Skeletal muscle tissue (tissue), 4 donors: ENCODE measurements around the gene TAS2R8. TPM values are rescaled to one million over a fixed set of nuclear protein-coding genes. Genes with fewer than 3 reads are reported as not detected.
"Not testable (repeated sequence)": the region's sequence is repeated elsewhere in the genome, so short reads cannot be mapped to it uniquely, and the experiment has no call there.

Experiments used
- H3K27ac ChIP-seq: one replicate; pipeline ENCODE4 v1.7.0; 2013; ENCODE audit warnings: mild to moderate bottlenecking, low read depth, low read length, inconsistent platforms
- H3K27me3 ChIP-seq, 3 donors: one replicate each; pipeline ENCODE4 v1.7.0; 2013; ENCODE audit warnings: low read length in 3 of 3; ENCODE audit not compliant: control insufficient read depth in 3 of 3, insufficient read depth in 3 of 3
- H3K36me3 ChIP-seq, 3 donors: one replicate each; pipeline ENCODE4 v1.7.0; 2013; ENCODE audit warnings: low read length in 3 of 3; ENCODE audit not compliant: control insufficient read depth in 3 of 3, insufficient read depth in 3 of 3
- H3K4me1 ChIP-seq, 3 donors: one replicate each; pipeline ENCODE4 v1.7.0; 2013; ENCODE audit warnings: low read length in 3 of 3, mild to moderate bottlenecking in 3 of 3; ENCODE audit not compliant: control insufficient read depth in 3 of 3, insufficient read depth in 3 of 3
- H3K4me3 ChIP-seq, 3 donors: one replicate each; pipeline ENCODE4 v1.7.0; 2013; ENCODE audit warnings: low read length in 3 of 3
- H3K9ac ChIP-seq, 3 donors: one replicate each; pipeline ENCODE4 v1.7.0; 2013; ENCODE audit warnings: low read length in 3 of 3, mild to moderate bottlenecking in 3 of 3, moderate library complexity in 2 of 3, low read depth in 1 of 3
- H3K9me3 ChIP-seq, 3 donors: one replicate each; pipeline ENCODE4 v1.7.0; 2013; ENCODE audit warnings: low read length in 3 of 3; ENCODE audit not compliant: control insufficient read depth in 3 of 3
- total RNA-seq: library from RNA; depleted of rRNA; stranded (reverse); fragments of >200 nt; gene quantifications from one replicate; pipeline ENCODE4 v1.2.3, GENCODE V29; 2014
- donor health status: Osteomylitis.

Gene TAS2R8
- total RNA-seq, 1 donor from 2014 or later = not detected

GRCh38 chr12:10824957-10825356 is 17.9 kb upstream of the TAS2R8 start:
- Histone ChIP-seq H3K9ac (no peak overlapping the region), H3K36me3 (no peaks in the 10 kb centered on the region), H3K9me3 (no peaks in the 10 kb centered on the region), H3K4me1 (no peaks in the 10 kb centered on the region), H3K27ac (no peak overlapping the region), H3K4me3 (no peak overlapping the region), H3K27me3 (no peaks in the 10 kb centered on the region)

GRCh38 chr12:10811883-10812536 is 4.9 kb upstream of the TAS2R8 start:
- no peaks in the 10 kb centered on the region for H3K36me3 ChIP-seq
- no peak overlapping the region for H3K9ac ChIP-seq
- no peaks in the 10 kb centered on the region for H3K27me3 ChIP-seq
- no peaks in the 10 kb centered on the region for H3K4me1 ChIP-seq
- H3K4me3 ChIP-seq = no peak overlapping the region
- no peak overlapping the region for H3K27ac ChIP-seq
- no peaks in the 10 kb centered on the region for H3K9me3 ChIP-seq

DNA sequence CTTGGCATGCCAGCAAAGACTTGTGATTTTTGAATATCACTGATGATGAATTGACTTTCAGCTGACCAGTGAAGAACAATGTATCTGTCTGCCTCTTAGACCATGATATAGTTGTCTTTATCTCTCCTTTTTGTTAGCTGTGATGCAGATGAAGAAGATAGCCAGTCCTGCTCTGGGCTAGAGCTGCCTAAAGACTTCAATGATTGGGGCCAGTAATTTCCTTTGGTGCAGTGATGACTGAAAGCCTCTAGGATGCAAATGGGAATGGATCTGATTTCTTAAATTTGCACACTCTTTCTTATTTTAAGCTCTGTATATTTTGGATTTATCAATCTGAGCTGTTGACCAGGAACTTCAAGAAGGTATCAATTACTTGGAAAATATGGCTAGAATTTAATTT is 3.0 kb upstream of the TAS2R8 start, which contains the start of gene TAS2R9:
TAS2R9 (minus strand) TSS at position 101 of the 400 bp plus-strand sequence; CDS start at position 8, 93 bp downstream.
- no peak within 1 kb of the TSS for H3K27ac ChIP-seq
- no peaks in the 10 kb centered on the region for H3K9me3 ChIP-seq
- no peaks in the 10 kb centered on the region for H3K36me3 ChIP-seq
- H3K9ac ChIP-seq = no peak within 1 kb of the TSS
- H3K27me3 ChIP-seq = no peaks in the 10 kb centered on the region
- no peaks in the 10 kb centered on the region for H3K4me1 ChIP-seq
- H3K4me3 ChIP-seq = no peak within 1 kb of the TSS

DNA sequence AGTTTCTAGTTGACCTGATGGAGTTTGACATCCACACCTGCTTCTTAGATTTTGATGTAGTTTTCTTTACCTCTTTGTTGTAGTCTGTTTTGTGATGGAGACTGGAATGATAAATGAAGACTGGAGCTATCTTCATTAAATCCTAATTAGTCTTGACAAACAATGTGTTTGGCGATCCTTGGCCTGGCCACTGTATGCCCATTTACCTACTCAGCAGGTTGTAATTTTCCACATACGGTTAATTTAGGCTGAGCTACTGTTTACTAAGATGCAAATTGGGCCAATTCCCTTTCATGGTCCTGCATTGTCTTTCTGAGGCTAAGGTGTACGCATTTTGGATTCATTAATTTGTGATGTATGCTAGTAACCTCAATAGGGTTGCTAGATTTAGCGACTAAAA is 4.5 kb downstream of the TAS2R8 start, which contains the start of gene TAS2R7:
TAS2R7 (minus strand) TSS at position 41 of the 400 bp plus-strand sequence. CDS start 57 bp downstream, outside the sequence.
- Histone ChIP-seq H3K4me1 (no peaks in the 10 kb centered on the region), H3K9ac (no peak within 1 kb of the TSS), H3K27me3 (no peaks in the 10 kb centered on the region), H3K27ac (no peak within 1 kb of the TSS), H3K36me3 (no peaks in the 10 kb centered on the region), H3K4me3 (no peak within 1 kb of the TSS), H3K9me3 (no peaks in the 10 kb centered on the region)

GRCh38 chr12:10801741-10802140 is 5.3 kb downstream of the TAS2R8 start:
- no peak overlapping the region for H3K9ac ChIP-seq
- no peaks in the 10 kb centered on the region for H3K36me3 ChIP-seq
- H3K9me3 ChIP-seq = no peaks in the 10 kb centered on the region
- H3K27me3 ChIP-seq = no peaks in the 10 kb centered on the region
- H3K4me3 ChIP-seq = no peak overlapping the region
- H3K4me1 ChIP-seq = no peaks in the 10 kb centered on the region
- no peak overlapping the region for H3K27ac ChIP-seq

DNA sequence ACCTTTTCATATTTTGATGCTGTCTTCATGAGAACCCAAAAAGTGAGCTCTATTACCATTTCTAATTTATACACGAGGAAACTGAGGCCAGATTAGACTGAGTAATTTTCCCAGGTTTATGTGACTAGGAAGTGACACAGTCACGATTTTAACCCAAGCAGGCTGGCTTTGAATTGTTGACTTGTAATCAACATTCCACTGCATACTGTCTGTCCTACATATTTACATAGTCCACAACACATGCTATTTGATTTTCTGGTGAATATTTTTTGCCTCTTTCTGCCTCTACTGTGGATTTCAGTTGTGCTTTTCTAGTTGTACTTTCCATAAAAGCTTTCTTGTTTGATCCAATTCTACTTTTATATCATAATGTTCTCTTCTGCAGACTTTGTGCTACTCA is 12.9 kb downstream of the TAS2R8 start:
- H3K36me3 ChIP-seq = no peaks in the 10 kb centered on the region
- H3K27me3 ChIP-seq = no peaks in the 10 kb centered on the region
- H3K9ac ChIP-seq = no peak overlapping the region
- H3K4me3 ChIP-seq = no peak overlapping the region
- no peaks in the 10 kb centered on the region for H3K9me3 ChIP-seq
- no peaks in the 10 kb centered on the region for H3K4me1 ChIP-seq
- H3K27ac ChIP-seq = no peak overlapping the region

GRCh38 chr12:10791769-10792168 is 15.3 kb downstream of the TAS2R8 start:
- H3K27me3 ChIP-seq, H3K36me3 ChIP-seq, H3K9me3 ChIP-seq, H3K9ac ChIP-seq, H3K27ac ChIP-seq, H3K4me1 ChIP-seq, H3K4me3 ChIP-seq: not testable (repeated sequence)

- Histone ChIP-seq H3K27me3 (no peaks in the 10 kb centered on the region), H3K9me3 (no peaks in the 10 kb centered on the region), H3K27ac (no peak overlapping the region), H3K9ac (no peak overlapping the region), H3K4me3 (no peak overlapping the region), H3K4me1 (no peaks in the 10 kb centered on the region), H3K36me3 (no peaks in the 10 kb centered on the region)
Observed at GRCh38 chr12:10783252-10783651, 23.8 kb downstream of the TAS2R8 start.

DNA sequence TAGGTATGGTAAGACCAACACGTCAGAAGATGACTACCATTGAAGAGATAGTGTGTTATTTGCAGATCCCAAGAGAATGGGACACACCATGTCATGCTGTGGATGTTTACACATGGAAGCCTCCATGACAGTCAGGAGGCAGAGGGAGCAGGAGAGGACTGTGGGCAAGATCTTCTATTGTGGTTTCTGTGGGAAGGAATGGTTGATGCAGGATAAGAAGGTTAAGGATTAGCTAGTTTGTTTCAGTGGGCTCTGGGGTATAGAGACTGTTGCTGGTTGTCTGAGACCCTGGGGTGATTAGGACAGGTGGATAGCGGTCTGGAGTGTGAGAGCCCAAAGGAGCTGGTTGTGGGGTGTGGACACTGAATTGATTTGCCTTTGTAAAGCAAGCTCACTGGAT is 28.0 kb downstream of the TAS2R8 start:
- Histone ChIP-seq H3K27ac (no peak overlapping the region), H3K4me3 (no peak overlapping the region), H3K4me1 (no peaks in the 10 kb centered on the region), H3K36me3 (no peaks in the 10 kb centered on the region), H3K9me3 (no peaks in the 10 kb centered on the region), H3K27me3 (no peaks in the 10 kb centered on the region), H3K9ac (no peak overlapping the region)

GRCh38 chr12:10771132-10771733 is 35.9 kb downstream of the TAS2R8 start:
- no peaks in the 10 kb centered on the region for H3K36me3 ChIP-seq
- H3K9ac ChIP-seq = no peak overlapping the region
- H3K4me3 ChIP-seq = no peak overlapping the region
- H3K27me3 ChIP-seq = peaks cover 2 to 9% (median 8%) of the 10 kb centered on the region in 3 donors
- no peak overlapping the region for H3K27ac ChIP-seq
- no peaks in the 10 kb centered on the region for H3K9me3 ChIP-seq
- H3K4me1 ChIP-seq = no peaks in the 10 kb centered on the region
